LNCAP (cell line): ENCODE results near the gene FHIT.

Experiments used
- CTCF ChIP-seq: fragments of 450-650 bp; IDR thresholded peaks from 2 replicates; pipeline ENCODE4 v1.5.1; 2017; ENCODE audit warnings: mild to moderate bottlenecking

Gene FHIT

GRCh38 chr3:60424034-60424433 lies 827.2 kb downstream of the FHIT start:
- no peak for TF ChIP-seq CTCF

GRCh38 chr3:60423556-60423955 lies 827.7 kb downstream of the FHIT start:
- TF ChIP-seq CTCF, result no peak

GRCh38 chr3:60421749-60422446 lies 829.4 kb downstream of the FHIT start:
- no peak for TF ChIP-seq CTCF

- no peak for TF ChIP-seq CTCF
Measured at GRCh38 chr3:60417576-60417975, 833.7 kb downstream of the FHIT start.

- no peak for TF ChIP-seq CTCF
Measured at GRCh38 chr3:60414011-60414410, 837.2 kb downstream of the FHIT start.

GRCh38 chr3:60413551-60413950 lies 837.7 kb downstream of the FHIT start:
- TF ChIP-seq CTCF, result no peak

GRCh38 chr3:60403866-60404265 lies 847.4 kb downstream of the FHIT start:
- no peak for TF ChIP-seq CTCF

GRCh38 chr3:60402931-60403330 lies 848.3 kb downstream of the FHIT start:
- no peak for TF ChIP-seq CTCF
